Stimulated activated CD4-positive, alpha-beta T cell treated with anti-CD3 and anti-CD28 coated beads, Interleukin-12 subunit alpha, Interleukin-12 subunit beta, amount 100 ng/mL, for 48 hours (primary cell): ENCODE data around the gene SH2D3A.

ENCODE experiments used
- DNase-seq, 3 donors: peaks; one replicate each; pipeline ENCODE4 v3.0.0-alpha.2; 2020; ENCODE audit warnings: low read depth in 2 of 3, low spot score in 1 of 3

The SH2D3A gene

DNA sequence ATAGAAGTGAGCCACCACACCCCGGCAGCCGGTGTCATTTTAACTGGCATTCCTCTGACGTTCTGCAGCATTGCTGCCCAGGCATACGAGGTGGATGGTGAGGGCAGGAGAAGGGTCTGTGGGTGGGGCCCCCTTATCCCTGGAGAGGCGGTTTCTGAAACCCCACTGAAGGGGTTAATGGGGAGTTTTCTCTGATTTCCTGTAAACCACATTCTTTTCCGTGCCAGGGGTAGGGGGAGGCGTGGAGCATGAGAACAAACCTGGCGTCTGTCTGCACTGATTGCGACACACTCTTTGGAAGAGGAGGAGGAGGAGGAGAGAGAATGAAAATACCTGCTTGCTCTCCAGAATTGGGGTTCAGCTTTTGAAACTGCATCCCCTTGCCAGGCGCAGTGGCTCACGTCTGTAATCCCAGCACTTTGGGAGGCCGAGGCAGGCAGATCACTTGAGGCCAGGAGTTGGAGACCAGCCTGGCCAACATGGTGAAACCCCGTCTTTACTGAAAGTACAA lies 44.1 kb downstream of the SH2D3A start:
- no peak for DNase-seq

DNA sequence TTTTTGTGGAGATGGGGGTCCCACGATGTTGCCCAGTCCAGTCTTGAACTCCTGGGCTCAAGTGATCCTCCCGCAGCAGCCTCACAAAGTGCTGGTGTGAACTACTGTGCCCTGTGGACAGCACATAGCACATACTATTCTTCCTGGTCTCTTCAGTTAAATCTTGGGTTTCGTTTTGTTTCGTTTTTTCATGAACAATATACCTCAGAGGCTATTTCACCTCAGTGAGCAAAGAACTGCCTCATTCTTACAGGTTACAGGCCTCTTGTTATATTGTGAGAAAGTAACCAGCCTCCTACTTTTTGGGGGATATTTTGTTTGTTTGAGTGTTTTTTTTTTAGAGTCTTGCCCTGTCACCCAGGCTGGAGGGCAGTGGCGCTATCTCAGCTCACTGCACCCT lies 45.5 kb downstream of the SH2D3A start:
- no peak for DNase-seq

DNA sequence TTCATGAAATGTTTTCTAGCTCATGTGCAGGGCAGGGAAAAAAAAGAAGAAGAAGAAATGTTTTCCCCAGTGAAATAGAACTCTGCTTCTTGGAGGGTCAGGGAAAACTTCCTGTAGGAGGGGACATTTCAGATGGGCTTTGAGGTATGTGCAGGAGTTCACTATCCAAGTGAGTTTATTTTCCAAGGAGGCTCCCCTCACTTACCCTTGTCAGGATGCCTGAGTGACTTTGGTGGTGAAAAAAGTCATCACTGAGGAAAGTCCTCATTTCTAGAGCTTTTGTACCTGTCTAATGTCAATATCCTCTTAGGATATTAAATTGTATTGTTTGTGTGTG lies 46.1 kb downstream of the SH2D3A start:
- DNase-seq: no peak

DNA sequence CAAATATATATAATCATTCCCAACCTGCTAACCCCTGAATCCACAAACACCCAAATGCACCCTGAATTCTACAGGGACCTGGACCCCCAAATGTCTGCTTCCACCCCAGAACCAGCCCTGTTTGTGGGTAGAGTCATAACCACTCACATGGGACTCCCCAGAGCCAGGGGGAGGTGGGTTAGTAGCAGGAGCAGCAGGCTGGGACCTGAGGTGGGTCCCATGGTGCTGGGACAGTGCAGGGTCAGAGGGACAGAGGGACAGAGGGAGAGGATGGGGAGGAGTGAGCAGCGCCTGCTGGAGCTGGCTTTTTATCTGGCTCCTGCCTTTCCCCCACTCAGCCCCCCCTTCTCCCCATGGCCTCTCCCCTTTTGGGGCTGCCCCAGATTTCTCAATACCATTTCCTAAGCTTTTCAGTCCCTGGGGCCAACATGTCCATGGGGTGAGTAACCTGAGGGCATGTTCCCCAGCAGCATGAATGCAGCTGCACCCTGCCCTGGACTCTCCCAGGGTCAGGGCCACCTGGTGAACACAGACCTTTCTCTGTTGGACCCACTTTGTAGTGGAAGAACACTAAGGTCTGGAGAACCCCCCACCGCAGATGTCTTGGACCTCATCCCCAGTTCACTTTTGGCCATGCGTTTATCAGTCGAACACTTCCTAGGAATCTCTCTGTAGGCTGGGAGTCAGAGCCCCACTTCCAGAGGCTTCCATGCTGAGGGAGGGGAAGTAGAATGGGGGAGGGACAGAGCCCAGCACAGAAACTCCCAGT lies 46.7 kb downstream of the SH2D3A start, which contains the start of gene C3:
TSS of gene C3 (minus strand) at position 282 of the 769 bp plus-strand sequence. CDS start at position 221, 61 bp downstream.
- no peak for DNase-seq

DNA sequence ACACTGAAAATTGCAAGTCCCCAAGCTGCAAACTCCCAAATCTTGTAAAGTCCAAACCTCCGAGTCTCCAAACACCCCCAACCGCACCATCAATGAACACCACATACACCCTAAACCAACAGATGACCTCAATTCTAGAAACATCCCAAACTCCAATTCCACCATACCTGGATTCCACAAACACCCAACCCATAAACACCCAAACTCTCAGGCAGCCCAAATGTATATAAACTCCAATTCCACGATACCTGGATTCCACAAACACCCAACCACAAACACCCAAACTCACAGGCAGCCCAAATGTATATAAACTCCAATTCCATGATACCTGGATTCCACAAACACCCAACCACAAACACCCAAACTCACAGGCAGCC lies 47.3 kb downstream of the SH2D3A start:
- DNase-seq: no peak

DNA sequence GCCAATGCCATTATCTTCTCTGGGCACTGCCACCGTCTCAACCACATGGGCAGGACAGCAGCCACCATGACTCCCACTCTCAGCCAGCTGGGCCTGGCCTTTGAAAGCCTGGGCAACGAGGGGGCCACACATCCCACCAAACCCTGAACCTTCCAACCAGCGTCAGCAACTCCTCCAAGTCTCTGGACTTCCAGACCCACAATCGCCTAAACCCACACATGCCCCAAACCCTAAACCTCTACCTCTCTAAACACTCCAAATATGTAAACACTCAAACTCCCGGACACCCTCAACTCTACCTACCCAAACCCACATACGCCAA lies 47.7 kb downstream of the SH2D3A start:
- no peak for DNase-seq

DNA sequence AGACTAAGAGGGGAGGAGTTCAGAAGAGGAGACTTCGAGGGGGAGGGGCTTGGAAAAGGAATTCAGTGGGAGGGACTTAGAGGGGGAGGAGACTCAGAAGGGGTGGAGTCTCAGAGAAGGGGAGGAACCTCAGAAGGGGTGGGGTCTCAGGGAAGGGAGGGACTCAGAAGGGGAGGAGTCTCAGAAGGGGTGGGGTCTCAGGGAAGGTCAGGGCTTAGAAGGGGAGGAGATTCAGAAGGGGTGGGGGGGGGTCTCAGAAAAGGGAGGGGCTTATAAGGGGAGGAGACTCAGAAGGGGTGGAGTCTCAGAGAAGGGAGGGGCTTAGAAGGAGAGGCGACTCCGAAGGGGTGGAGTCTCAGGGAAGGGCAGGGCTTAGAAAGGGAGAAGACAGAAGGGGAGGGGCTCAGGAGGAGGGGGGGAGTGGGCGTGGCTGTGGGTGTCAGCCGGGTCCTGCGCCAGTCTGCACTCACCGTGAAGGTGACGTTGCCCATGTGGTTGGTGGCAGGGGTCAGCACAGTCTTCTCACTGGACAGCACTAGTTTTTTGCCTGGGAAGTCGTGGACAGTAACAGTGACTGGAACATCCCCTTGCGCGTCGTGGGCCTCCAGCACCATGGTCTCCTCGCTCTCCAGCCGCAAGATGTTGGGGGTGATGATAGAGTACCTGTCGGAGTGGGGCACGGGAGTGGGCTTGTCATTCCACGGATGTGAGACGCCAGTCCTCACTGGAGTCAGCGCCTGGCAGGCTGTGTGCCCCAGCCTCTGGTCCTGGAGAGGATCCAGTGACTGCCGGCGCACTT lies 48.3 kb downstream of the SH2D3A start:
- DNase-seq: peak in 2 of 3 donors; percentile 10 to 34

DNA sequence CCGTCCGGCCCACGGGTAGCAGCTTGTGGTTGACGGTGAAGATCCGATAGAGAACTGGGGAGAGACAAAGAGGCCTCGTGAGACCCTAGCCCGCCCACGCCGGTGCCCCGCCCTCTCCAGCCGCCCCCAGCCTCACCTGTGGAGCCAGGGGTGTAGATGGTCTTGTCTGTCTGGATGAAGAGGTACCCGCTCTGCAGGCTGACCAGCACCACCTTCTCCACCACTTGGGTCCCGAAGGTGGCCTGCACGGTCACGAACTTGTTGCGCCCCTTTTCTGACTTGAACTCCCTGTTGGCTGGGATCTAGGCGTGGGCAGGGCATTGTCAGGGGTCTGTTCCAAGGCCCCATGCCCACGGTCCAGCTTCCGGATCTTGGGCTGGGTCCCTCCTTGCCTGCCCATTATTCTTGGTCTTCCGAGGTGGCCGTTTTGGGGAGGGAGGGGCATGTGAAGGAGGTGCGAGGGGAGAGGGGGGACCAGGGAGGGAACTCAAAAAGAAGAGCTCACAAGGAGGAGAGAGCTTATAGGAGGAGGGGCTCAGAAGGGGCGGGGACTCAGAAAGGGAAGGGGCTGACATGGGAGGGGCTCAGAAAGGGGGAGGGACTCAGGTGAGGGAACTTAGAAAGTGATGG lies 49.0 kb downstream of the SH2D3A start:
- no peak for DNase-seq

DNA sequence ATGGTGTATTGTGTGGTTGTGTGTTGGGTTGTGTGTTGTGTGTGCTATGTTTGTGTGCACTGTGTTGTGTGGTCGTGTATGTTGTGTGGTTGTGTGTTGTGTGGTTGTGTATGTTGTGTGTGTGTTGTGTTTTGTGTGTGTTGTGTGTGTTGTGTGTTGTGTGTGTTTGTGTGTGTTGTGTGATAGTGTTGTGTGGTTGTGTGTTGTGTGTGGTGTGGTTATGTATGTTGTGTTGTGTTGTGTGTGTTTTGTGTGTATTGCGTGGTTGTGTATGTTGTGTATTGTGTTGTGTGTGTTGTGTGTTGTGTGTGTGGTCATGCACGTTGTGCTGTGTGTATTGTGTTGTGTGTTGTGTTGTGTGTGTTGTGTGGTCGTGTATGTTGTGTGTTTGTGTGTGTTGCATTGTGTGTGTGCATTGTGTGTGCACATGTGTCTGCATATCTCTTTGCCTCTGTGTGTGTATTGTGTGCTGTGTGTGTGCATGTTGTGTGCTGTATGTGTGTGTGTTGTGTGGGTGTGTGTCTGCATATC lies 49.7 kb downstream of the SH2D3A start:
- no peak for DNase-seq

DNA sequence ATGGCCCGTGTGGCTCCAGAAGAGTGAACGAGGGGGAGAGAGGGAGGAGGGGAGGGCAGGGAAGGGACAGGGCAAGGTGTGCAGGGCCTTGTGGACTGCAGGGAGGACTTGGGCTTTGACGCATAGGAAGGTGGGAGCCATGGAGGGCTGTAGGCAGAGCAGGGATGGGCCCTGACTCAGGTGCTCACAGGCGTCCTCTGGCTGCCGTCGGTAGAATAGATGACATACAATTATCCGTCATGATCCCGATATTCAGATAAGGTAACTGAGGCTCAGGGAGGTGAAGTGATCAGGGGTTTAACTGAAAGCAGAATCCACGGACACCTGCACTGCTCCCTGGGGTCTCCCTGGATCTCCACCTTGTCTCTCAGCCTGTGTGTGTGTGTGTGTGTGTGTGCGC lies 50.2 kb downstream of the SH2D3A start:
- DNase-seq: no peak

DNA sequence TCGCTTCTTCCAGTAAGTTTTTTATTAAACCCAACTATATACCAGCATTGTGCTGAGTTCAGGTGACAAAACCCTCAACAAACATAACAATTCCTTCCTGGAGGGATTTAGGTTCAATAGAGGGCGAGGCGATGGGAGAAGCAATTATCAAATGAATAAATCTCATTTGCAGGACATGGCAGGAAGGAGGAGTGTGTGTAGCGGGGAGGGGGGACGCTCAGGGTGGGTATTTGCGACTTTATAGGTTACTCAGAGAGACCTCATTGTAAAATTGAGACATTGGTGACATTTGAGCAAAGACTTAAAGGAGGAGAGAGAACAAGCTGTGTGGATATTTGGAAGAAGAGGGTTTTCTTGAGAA lies 50.6 kb downstream of the SH2D3A start:
- DNase-seq: no peak

DNA sequence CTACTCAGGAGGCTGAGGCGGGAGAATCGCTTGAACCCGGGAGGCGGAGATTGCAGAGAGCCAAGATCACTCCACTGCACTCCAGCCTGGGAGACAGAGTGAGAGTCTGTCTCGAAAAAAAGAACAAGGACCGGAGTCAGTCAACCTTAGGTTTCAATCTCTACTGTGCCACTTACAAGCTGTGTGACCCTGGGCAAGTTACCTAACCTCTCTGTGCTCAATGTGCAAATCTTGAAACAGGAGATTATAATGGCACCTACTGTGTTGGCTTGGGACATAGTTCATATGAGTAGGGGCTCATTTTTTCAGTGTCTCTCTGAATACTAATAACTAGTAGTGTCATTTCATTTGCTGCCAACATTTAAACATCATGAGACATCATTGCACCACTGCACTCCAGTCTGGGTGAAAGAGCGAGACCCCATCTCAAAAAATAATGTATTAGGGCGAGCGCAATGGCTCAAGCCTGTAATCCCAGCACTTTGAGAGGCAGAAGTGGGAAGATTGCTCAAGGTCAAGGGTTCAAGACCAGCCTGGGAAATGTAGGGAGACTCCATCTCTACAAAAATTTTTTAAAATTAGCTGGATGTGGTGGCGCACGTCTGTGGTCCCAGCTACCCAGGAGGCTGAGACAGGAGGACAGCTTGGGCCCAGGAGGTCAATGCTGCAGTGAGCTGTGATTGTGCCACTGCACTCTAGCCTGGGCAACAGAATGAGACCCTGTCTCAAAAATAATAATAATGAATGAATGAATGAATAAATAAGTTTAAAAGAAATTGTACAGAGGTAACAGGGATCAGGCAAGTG lies 52.3 kb downstream of the SH2D3A start:
- no peak for DNase-seq

DNA sequence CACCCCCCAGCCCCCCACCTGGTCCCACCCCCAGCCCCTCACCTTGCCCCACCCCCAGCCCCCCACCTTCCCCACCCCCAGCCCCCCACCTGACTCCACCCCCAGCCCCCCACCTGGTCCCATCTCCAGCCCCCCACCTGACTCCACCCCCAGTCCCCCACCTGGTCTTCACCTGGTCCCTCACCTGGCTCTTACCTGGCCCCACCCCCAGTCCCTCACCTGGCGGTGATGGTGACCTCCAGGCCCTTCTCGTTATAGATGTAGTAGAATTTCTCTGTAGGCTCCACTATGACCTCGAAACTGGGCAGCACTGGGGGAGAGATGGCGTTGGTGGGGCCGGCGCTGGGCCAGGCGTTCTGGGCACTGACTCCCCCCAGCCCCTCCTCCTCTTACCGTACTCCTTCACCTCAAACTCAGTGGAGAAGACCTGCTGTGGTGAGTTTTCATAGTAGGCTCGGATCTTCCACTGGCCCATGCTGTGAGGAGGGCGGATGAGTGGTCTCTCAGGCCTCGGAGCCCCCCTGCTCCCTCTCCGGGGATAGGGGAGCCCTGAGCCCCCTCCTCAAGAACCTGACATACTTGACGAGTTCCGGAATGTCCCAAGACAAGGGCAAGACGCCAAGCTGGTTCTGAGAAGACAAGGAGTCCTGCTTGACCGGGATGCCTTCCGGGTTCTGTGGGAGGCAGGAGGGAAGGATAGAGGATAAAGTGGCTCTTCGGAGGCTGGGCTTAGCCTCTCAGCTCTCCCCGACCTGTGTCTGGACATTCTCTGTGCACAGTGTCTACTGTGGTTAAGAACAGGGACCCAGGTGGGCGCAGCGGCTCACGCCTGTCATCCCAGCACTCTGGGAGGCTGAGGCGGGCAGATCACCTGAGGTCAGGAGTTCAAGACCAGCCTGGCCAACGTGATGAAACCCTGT lies 53.2 kb downstream of the SH2D3A start:
- DNase-seq: no peak

DNA sequence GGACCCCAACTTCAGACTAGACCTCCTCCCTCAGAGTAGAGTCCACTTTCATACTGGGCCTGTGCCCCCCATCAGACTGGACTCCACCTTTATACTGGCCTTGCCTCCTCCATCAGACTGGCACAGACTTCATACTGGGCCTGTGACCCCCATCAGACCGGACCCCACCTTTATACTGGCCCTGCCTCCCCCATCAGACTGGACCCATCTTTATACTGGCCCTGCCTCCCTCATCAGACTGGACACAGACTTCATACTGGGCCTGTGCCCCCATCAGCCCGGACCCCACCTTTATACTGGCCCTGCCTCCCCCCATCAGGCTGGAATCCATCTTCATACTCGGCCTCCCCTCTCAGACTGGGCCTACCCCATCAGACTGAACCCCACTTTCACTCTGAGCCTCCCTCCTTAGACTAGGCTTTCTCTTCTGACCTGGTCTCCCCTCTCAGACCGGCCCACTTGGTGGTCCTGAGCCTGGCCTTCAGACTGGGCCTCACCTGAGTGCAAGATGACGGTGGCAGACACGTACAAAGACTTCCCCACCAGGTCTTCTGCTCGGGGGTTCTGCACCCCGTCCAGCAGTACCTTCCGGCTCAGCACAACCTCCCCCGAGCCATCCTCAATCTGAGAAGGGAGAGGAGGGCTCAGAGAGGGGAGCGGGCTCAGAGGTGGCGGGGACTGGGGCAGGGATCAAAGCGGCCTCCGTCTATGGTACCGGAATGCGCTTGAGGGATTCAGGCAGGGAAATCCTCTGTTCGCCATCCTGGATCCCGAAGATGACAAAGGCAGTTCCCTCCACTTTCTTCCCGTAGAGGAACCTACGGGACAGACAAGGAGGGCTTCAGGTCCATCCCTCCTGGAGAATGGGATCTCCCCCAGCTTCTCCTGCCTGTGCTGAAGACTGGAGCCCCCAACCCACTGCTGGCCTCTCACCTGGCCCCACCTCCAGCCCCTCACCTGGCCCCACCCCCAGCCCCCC lies 54.3 kb downstream of the SH2D3A start:
- no peak for DNase-seq

DNA sequence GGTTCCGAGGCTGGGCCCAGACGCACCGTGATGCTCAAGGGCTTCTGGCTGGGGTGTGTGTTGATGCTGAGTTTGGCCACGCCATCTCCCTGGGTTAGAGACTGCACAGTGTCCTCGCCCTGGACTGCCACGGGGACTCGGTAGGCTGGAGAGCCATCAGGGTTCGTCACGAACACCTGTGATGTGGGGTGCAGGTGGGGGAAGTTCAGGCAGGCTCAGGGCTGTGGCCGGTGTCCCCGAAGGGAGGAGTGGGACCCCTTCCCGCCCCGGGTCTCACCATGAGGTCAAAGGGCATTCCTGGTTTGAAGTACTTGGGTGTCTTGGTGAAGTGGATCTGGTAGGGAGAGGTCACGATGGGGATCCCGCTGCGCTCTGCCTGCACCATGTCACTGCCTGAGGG lies 55.0 kb downstream of the SH2D3A start:
- no peak for DNase-seq

DNA sequence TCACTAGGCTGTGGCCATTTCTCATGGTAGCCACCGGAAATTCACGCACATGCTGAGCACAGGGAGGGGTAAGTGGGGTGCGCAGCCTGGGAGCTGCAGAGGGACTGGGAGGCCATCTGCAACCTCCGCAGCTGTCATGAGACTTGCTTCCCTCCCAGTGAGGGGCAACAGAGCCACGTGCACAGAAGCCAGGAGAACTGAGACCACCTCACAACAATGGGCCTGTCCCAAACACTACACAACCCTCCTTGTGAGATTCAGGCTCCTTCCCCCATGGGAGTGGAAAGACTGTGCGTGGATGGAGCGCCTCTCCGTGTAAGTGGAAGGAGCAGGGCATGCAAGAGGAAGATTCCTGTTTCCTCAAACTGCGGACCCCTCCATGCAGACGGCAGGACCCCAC lies 55.6 kb downstream of the SH2D3A start:
- no peak for DNase-seq

DNA sequence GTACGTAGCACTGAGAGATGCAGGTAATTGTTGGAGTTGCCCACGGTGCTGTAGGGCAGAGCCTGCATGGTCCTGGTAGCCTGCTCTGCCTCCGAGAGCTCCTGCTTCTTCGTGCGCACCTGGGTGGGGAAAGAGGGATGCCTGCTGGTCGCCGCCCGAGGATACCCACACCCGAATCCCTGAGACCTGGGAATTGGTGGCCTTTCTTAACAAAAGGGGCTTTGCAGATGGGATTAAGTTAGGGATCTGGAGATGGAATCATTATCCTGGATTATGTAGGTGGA lies 56.2 kb downstream of the SH2D3A start:
- no peak for DNase-seq

DNA sequence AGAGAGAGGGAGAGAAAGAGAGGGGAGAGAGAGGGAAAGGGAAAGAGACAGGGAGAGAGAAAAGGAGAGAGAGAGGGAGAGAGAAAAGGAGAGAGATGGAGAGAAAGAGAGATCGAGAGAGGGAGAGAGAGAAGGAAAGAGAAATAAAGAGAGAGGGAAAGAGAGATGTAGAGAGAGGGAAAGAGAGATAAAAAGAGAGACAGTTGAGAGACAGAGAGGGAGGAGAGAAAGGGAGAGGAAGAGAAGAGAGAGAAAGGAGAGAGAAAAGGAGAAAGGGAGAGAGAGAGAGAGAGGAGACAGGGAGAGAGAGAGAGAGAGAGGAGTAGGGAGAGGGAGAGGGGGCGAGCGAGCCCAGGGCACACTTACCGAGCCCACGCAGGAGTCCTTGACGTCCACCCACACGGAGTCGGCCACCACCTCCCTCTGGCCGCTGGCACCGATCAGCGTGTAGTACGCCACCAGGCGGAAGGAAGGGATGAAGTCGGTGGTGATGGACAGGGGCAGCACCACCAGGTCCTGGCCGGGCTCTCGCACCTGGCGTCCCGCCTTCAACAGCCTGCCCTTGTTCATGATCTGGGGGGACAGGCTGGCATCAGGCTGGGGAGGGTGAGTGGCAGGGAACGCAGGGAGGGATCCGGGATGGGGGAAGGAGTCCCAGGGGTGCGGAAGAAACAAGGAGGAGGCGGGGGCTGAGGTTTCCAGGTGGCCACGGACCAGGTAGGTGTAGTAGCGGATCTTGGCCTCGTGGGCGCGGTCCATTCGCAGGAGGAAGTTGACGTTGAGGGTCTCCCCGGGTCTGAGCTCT lies 56.8 kb downstream of the SH2D3A start:
- DNase-seq: no peak
